OCI-M2 (cell line): ENCODE data around the gene TSTD2.

Experiments
- DNase-seq: peaks from one replicate; lab custom pipeline; 2025; ENCODE audit not compliant: unreplicated experiment; lab: John Stamatoyannopoulos, UW

TSTD2 gene

GRCh38 chr9:97632985-97633858 lies at the start of gene TSTD2, which contains the start of gene NCBP1:
Gene TSTD2, minus strand, starts transcription at chr9:97633368. Its CDS starts 5,806 bp downstream, at chr9:97627562.
Gene NCBP1, plus strand, starts transcription at chr9:97633821. Its CDS starts 61 bp downstream, at chr9:97633882.
- DNase-seq = peak; percentile 63

GRCh38 chr9:97682242-97682641 lies 49.1 kb upstream of the TSTD2 start:
- no peak for DNase-seq

- no peak for DNase-seq
Measured at GRCh38 chr9:97675655-97676054, 42.5 kb upstream of the TSTD2 start.

GRCh38 chr9:97673922-97674321 lies 40.8 kb upstream of the TSTD2 start:
- DNase-seq = no peak

- no peak for DNase-seq
Measured at GRCh38 chr9:97672403-97672802, 39.2 kb upstream of the TSTD2 start.

GRCh38 chr9:97670586-97670985 lies 37.4 kb upstream of the TSTD2 start:
- DNase-seq = no peak

- no peak for DNase-seq
Measured at GRCh38 chr9:97668485-97668884, 35.3 kb upstream of the TSTD2 start.

GRCh38 chr9:97666907-97667686 lies 33.9 kb upstream of the TSTD2 start:
- no peak for DNase-seq

- no peak for DNase-seq
Measured at GRCh38 chr9:97665742-97666141, 32.6 kb upstream of the TSTD2 start.

GRCh38 chr9:97660847-97661246 lies 27.7 kb upstream of the TSTD2 start:
- DNase-seq = no peak

- DNase-seq = no peak
Measured at GRCh38 chr9:97660340-97660739, 27.2 kb upstream of the TSTD2 start.

GRCh38 chr9:97659771-97660170 lies 26.6 kb upstream of the TSTD2 start:
- DNase-seq = no peak

- DNase-seq = no peak
Measured at GRCh38 chr9:97658707-97659106, 25.5 kb upstream of the TSTD2 start.

GRCh38 chr9:97651646-97652045 lies 18.5 kb upstream of the TSTD2 start:
- no peak for DNase-seq

GRCh38 chr9:97647996-97648395 lies 14.8 kb upstream of the TSTD2 start:
- DNase-seq = no peak

GRCh38 chr9:97645720-97646119 lies 12.6 kb upstream of the TSTD2 start:
- no peak for DNase-seq

GRCh38 chr9:97640325-97640724 lies 7.2 kb upstream of the TSTD2 start:
- DNase-seq = no peak

- no peak for DNase-seq
Measured at GRCh38 chr9:97638666-97639065, 5.5 kb upstream of the TSTD2 start.

GRCh38 chr9:97636903-97637302 lies 3.7 kb upstream of the TSTD2 start:
- DNase-seq = no peak

GRCh38 chr9:97635026-97635425 lies 1.9 kb upstream of the TSTD2 start:
- no peak for DNase-seq

- no peak for DNase-seq
Measured at GRCh38 chr9:97633859-97634490, 807 bp upstream of the TSTD2 start.
